H9 (cell line): ENCODE results near the gene UMAD1. TPM values are rescaled to one million over a fixed set of nuclear protein-coding genes. Genes with fewer than 3 reads are reported as not detected.

Experiments used
- DNase-seq: peaks from one replicate; pipeline ENCODE4 v3.0.0-alpha.2; 2017
- H2AFZ ChIP-seq: one replicate; pipeline ENCODE4 v1.6.1; 2013; ENCODE audit warnings: mild to moderate bottlenecking, low read length, control low read depth, moderate library complexity
- H2AK5ac ChIP-seq: 2 replicates; pipeline ENCODE4 v1.6.1; 2013; ENCODE audit warnings: low read length, control low read depth, mixed read lengths; ENCODE audit not compliant: insufficient read length
- H2BK120ac ChIP-seq: one replicate; pipeline ENCODE4 v1.6.1; 2013; ENCODE audit warnings: low read depth, mild to moderate bottlenecking, low read length, control low read depth, inconsistent platforms; ENCODE audit not compliant: poor library complexity, severe bottlenecking
- H2BK12ac ChIP-seq: 2 replicates; pipeline ENCODE4 v1.6.1; 2013; ENCODE audit warnings: low read length, control low read depth, mixed read lengths, low read depth; ENCODE audit not compliant: insufficient read length
- H2BK15ac ChIP-seq: 2 replicates; pipeline ENCODE4 v1.6.1; 2013; ENCODE audit warnings: low read depth, low read length, control low read depth
- H2BK20ac ChIP-seq: one replicate; pipeline ENCODE4 v1.6.1; 2013; ENCODE audit warnings: low read depth, mild to moderate bottlenecking, low read length, control low read depth, inconsistent platforms; ENCODE audit not compliant: poor library complexity, severe bottlenecking
- H2BK5ac ChIP-seq: 2 replicates; pipeline ENCODE4 v1.6.1; 2013; ENCODE audit warnings: low read length, control low read depth, mixed read lengths; ENCODE audit not compliant: insufficient read length
- H3K14ac ChIP-seq: 2 replicates; pipeline ENCODE4 v1.6.1; 2013; ENCODE audit warnings: low read length, control low read depth; ENCODE audit not compliant: insufficient read depth
- H3K18ac ChIP-seq: 2 replicates; pipeline ENCODE4 v1.6.1; 2013; ENCODE audit warnings: low read depth, mild to moderate bottlenecking, mixed read lengths, low read length, control low read depth; ENCODE audit not compliant: insufficient read length
- H3K23ac ChIP-seq: 2 replicates; pipeline ENCODE4 v1.6.1; 2013; ENCODE audit warnings: low read length, control low read depth, mixed read lengths, low read depth; ENCODE audit not compliant: insufficient read length
- H3K23me2 ChIP-seq: 2 replicates; pipeline ENCODE4 v1.6.1; 2013; ENCODE audit warnings: low read depth, mild to moderate bottlenecking, mixed read lengths, low read length, control low read depth; ENCODE audit not compliant: insufficient read length, poor library complexity, severe bottlenecking
- H3K27ac ChIP-seq: 2 replicates; pipeline ENCODE4 v1.5.1; 2013; ENCODE audit warnings: low read length, control low read depth, mixed read lengths, low read depth; ENCODE audit not compliant: insufficient read length
- H3K27me3 ChIP-seq: 2 replicates; pipeline ENCODE4 v1.6.1; 2013; ENCODE audit warnings: low read length, control low read depth, inconsistent platforms; ENCODE audit not compliant: insufficient read depth
- H3K4ac ChIP-seq: 2 replicates; pipeline ENCODE4 v1.6.1; 2013; ENCODE audit warnings: low read depth, mild to moderate bottlenecking, control low read depth, inconsistent platforms, low read length, moderate library complexity
- H3K4me1 ChIP-seq: 2 replicates; pipeline ENCODE4 v1.6.1; 2013; ENCODE audit warnings: low read length, control low read depth, inconsistent platforms; ENCODE audit not compliant: insufficient read depth
- H3K4me2 ChIP-seq: 2 replicates; pipeline ENCODE4 v1.6.1; 2013; ENCODE audit warnings: low read length, control low read depth, mixed read lengths; ENCODE audit not compliant: insufficient read length, insufficient read depth
- H3K56ac ChIP-seq: 2 replicates; pipeline ENCODE4 v1.6.1; 2013; ENCODE audit warnings: low read depth, mild to moderate bottlenecking, mixed read lengths, low read length, control low read depth; ENCODE audit not compliant: insufficient read length
- H3K79me1 ChIP-seq: 2 replicates; pipeline ENCODE4 v1.6.1; 2013; ENCODE audit warnings: low read depth, mild to moderate bottlenecking, moderate library complexity, low read length, control low read depth, inconsistent platforms; ENCODE audit not compliant: insufficient read depth, poor library complexity, severe bottlenecking
- H3K79me2 ChIP-seq: 2 replicates; pipeline ENCODE4 v1.6.1; 2013; ENCODE audit warnings: low read length, control low read depth, inconsistent platforms; ENCODE audit not compliant: insufficient read depth
- H3K9ac ChIP-seq: 2 replicates; pipeline ENCODE4 v1.6.1; 2013; ENCODE audit warnings: low read length, control low read depth, mixed read lengths; ENCODE audit not compliant: insufficient read length; ENCODE audit errors: extremely low read depth
- H3K9me3 ChIP-seq: one replicate; pipeline ENCODE4 v1.6.1; 2013; ENCODE audit warnings: low read depth, low read length, inconsistent platforms; ENCODE audit not compliant: control insufficient read depth
- H3T11ph ChIP-seq: one replicate; pipeline ENCODE4 v1.6.1; 2013; ENCODE audit warnings: mild to moderate bottlenecking, low read length, control low read depth, inconsistent platforms
- H4K20me1 ChIP-seq: one replicate; pipeline ENCODE4 v1.6.1; 2013; ENCODE audit not compliant: control insufficient read depth, insufficient read length, insufficient read depth
- H4K5ac ChIP-seq: 2 replicates; pipeline ENCODE4 v1.6.1; 2013; ENCODE audit warnings: low read depth, mild to moderate bottlenecking, mixed read lengths, low read length, control low read depth; ENCODE audit not compliant: insufficient read length
- H4K8ac ChIP-seq: replicated peaks from 2 replicates; pipeline ENCODE4 v1.6.1; 2013; ENCODE audit warnings: low read length, control low read depth, mixed read lengths, low read depth; ENCODE audit not compliant: insufficient read length
- H4K91ac ChIP-seq: 2 replicates; pipeline ENCODE4 v1.6.1; 2013; ENCODE audit warnings: low read depth, mild to moderate bottlenecking, moderate library complexity, mixed read lengths, low read length, control low read depth; ENCODE audit not compliant: insufficient read length
- H3K27ac Mint-ChIP-seq, 3 experiments: 2 replicates in 2 of 3; 3 replicates in 1 of 3; pipeline ENCODE4 v1.8.0; 2020 to 2021; ENCODE audit warnings: mixed read lengths in 3 of 3, mild to moderate bottlenecking in 1 of 3, moderate library complexity in 1 of 3
- H3K27me3 Mint-ChIP-seq: 2 replicates; pipeline ENCODE4 v1.8.0; 2021; ENCODE audit warnings: low read depth, mild to moderate bottlenecking, moderate library complexity, mixed read lengths
- H3K36me3 Mint-ChIP-seq, 3 experiments: 2 replicates in 2 of 3; 3 replicates in 1 of 3; pipeline ENCODE4 v1.8.0; 2020 to 2021; ENCODE audit warnings: low read depth in 3 of 3, mixed read lengths in 3 of 3; ENCODE audit not compliant: insufficient read depth in 1 of 3
- H3K4me1 Mint-ChIP-seq, 2 experiments: 2 replicates each; pipeline ENCODE4 v1.8.0; 2020; ENCODE audit warnings: mixed read lengths in 2 of 2
- H3K4me3 Mint-ChIP-seq, 2 experiments: 2 replicates in 1 of 2; 3 replicates in 1 of 2; pipeline ENCODE4 v1.8.0; 2020 to 2021; ENCODE audit warnings: mild to moderate bottlenecking in 2 of 2, mixed read lengths in 2 of 2, moderate library complexity in 1 of 2
- H3K9me3 Mint-ChIP-seq, 2 experiments: 2 replicates in 1 of 2; 3 replicates in 1 of 2; pipeline ENCODE4 v1.8.0; 2020; ENCODE audit warnings: mild to moderate bottlenecking in 2 of 2, mixed read lengths in 2 of 2, moderate library complexity in 1 of 2
- CTCF ChIP-seq: fragments of 200-600 bp; sonication (generic); conservative IDR thresholded peaks from 3 replicates; pipeline ENCODE4 v1.8.0; 2021; ENCODE audit warnings: antibody characterized with exemption, mild to moderate bottlenecking
- total RNA-seq: library from RNA; stranded (reverse); gene quantifications from 2 replicates; pipeline ENCODE4 v1.2.1, GENCODE V29; 2021

Gene UMAD1
- total RNA-seq, 1 experiment from 2014 or later, result 8.9 TPM

GRCh38 chr7:7737674-7738073 is 97.1 kb downstream of the UMAD1 start:
- Histone ChIP-seq H3K27me3 (no peaks in the 10 kb centered on the region), H3K79me2 (no peaks in the 10 kb centered on the region), H4K20me1 (no peaks in the 10 kb centered on the region), H3K18ac (no peak overlapping the region), H2BK20ac (no peak overlapping the region), H3K23ac (no peak overlapping the region), H3T11ph (no peak overlapping the region), H4K5ac (no peak overlapping the region), H4K91ac (no peak overlapping the region), H3K23me2 (no peaks in the 10 kb centered on the region), H3K9me3 (no peaks in the 10 kb centered on the region), H3K27ac (no peak overlapping the region), H3K56ac (no peak overlapping the region), H3K4me1 (peaks cover 3% of the 10 kb centered on the region; the same call in 1 of the 2 replicates), H2BK15ac (no peak overlapping the region), H2AK5ac (no peak overlapping the region), H3K79me1 (no peaks in the 10 kb centered on the region), H3K4me2 (no peak overlapping the region), H3K14ac (no peak overlapping the region), H3K4ac (no peak overlapping the region), H2BK120ac (no peak overlapping the region), H2BK5ac (no peak overlapping the region), H4K8ac (no peak overlapping the region), H2BK12ac (no peak overlapping the region), H3K9ac (no peak overlapping the region), H2AFZ (no peak overlapping the region)
- no peak for TF ChIP-seq CTCF
- Mint-ChIP-seq H3K36me3 (no peaks in the 10 kb centered on the region), H3K9me3 (no peaks in the 10 kb centered on the region), H3K27ac (no peak overlapping the region; a peak in 1 of 7 replicates), H3K27me3 (no peaks in the 10 kb centered on the region), H3K4me1 (peaks cover 10 to 29% of the 10 kb centered on the region in 2 experiments), H3K4me3 (no peak overlapping the region)
- no peak for DNase-seq
